CD4-positive, alpha-beta T cell treated with Interleukin-17A for 4 hours (primary cell): ENCODE data around the gene MICOS13.

Experiments
- DNase-seq: peaks from one replicate; pipeline ENCODE4 v3.0.0-alpha.2; 2020; ENCODE audit warnings: mixed read lengths

MICOS13 gene

DNA sequence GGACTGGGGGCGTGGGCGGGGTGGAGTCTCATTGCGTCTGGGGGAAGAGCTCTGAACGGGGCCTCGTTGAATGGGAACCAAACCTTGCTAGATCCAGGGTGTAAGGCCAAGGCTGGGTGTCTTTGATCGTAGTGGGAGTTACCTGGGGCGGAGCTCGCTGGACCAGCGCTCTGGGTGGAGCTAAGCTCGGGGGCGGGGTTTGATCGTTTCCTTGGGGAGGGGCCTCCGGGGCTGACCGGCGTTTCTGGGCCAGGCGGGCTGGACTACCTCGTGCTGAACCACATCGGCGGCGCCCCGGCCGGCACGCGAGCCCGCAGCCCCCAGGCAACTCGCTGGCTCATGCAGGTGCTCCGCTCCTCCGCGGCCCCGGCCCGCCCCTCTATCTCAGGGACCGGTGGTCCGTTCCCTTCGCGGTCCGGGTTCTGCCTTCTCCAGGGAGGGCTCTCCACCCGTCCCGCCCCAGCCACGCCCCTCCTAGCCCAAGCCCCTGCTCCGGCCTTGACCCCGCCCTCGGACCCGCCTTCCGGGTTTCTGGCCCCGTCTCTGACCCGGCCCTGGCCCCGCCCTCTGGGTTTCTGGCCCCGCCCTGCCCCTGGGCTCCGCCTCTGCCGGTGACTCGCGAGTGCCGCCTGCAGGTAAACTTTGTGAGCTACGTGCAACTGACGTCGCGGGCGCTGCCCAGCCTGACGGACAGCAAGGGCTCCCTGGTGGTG, 6.5 kb upstream of the MICOS13 start:
- peak; percentile 99 for DNase-seq

DNA sequence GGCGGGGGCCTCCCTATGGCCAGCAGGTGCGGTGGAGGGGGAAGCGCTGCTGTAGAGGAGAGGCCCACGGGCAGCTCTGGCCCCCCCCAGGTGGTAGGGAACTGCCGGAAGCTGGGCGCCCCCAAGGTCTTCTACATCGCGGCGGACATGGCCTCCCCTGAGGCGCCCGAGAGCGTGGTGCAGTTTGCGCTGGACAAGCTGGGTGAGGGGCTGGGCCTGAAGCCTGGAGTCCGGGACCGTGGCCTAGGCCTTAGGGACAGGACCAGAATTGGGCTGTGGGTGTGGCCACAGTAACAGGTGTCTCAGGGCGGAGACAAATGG, 6.0 kb upstream of the MICOS13 start:
- no peak for DNase-seq

DNA sequence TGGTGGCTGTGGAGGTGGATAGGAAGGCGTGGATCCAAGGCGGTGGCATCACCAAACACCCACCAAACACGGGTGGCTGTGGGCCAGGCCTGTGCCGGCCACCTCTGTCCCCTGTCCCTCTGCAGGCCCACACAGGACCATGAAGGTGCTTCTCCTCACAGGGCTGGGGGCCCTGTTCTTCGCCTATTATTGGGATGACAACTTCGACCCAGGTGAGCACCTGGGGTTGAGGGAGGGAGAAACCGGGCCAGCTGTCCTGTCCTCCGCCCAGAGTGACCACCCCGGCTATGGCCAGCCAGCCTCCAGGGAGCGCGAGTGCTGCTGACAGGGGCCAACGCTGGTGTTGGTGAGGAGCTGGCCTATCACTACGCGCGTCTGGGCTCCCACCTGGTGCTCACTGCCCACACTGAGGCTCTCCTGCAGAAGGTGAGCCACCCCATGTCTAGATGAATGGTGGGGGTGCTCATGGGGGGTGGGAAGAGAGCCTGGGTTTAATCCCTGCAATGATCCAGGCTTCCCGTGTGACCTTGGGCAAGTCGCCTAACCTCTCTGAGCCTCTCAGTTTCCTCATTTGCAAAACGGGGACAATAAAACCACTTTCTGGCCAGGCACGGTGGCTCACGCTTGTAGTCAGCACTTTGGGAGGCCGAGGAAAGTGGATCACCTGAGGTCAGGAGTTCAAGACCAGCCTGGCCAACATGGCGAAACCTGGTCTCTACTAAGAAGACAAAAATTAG, 4.5 kb upstream of the MICOS13 start:
- no peak for DNase-seq

DNA sequence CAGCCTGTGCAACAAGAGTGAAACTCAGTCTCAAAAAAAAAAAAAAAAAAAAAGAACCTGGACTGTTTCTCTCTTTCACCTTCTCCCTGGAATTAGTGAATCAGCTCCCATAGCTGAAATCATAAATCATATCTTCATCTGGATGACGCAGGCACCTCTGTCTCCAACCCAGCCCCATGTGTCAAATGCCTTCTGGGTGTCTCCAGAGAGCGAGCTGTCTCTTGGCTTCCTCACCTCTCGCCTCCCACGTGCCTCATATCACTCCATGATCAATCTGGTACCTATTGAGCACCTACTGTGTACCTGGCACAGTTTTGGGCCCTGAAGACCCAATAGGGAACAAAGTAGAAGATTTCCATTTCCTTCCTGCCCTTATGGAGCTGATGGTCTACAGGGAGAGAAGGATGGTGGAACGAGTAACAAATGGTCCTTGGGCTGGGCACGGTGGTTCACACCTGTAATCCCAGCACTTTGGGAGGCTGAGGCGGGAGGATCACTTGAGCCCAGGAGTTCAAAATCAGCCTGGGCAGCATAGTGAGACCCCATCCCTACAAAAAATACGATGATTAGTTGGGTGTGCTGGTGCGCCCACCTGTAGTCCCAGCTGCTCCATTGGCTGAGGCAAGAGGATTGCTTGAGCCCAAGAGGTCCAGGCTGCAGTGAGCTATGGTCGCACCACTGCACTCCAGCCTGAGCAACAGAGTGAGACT, 3.0 kb upstream of the MICOS13 start:
- DNase-seq, result no peak

DNA sequence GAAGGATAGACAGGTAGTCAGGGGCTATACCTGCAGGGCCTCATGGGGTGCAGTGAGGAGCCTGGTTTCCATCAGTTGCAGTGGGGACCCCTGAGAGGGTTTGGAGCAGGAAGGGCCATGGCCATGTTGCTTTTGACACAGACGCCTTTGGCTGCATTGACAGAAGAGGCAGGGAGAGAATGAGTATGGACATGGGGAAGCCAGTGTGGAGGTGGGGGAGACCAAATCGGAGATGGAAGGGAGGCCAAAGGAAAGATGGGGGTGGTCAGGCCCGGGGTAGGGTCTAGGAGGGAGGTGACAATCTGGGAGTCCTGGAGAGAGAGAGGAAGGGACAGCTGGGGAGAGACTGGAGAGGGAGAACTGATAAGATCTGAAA, 1.8 kb upstream of the MICOS13 start:
- DNase-seq, result no peak

DNA sequence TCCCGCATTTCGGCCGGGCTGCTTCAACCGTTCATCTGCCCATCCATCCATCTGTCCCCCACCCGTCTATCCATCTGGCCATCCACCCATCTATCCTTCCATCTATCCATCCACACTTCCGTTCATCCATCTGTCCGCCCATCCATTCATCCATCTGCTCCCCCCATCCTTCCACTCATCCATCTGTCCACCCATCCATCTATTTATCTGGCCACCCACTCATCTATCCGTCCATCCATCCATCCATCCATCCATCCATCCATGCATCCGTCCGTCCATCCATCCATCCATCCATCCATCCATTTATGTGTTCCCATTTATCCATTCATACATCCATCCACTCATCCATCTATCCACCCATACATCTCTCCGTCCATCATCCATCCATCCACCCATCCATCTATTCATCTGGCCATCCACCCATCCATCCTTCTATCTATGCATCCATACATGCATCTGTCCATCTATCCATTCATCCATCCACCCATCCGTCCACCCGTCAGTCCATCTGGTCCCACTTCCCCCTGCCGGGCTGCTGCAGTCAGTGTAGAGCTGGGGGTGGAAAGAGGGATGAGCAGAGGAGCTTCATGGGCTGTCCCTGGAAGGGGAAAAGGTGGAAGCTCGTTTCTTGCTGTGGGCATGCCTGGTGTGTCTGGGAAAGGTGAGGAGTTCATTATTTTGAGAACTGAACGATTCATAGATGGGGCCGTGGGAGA, 1.2 kb upstream of the MICOS13 start:
- no peak for DNase-seq

DNA sequence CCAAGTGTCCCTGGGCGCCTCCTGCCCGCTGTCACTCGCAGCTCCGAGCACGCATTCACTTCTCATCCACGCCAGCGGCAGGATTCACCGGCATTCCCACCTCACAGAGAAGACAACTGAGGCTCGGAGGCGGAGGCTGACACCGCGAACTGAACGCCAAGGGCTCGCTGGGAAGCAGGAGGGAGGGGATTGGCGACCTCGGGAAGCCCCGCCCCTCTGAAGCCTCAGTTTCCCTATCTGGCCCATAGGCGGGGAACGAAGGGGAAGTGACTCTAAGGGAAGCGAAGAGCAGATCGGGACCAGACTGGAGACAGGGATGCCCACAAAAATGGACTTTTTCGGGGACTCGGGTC, 256 bp downstream of the MICOS13 start:
- DNase-seq, result peak; percentile 31

DNA sequence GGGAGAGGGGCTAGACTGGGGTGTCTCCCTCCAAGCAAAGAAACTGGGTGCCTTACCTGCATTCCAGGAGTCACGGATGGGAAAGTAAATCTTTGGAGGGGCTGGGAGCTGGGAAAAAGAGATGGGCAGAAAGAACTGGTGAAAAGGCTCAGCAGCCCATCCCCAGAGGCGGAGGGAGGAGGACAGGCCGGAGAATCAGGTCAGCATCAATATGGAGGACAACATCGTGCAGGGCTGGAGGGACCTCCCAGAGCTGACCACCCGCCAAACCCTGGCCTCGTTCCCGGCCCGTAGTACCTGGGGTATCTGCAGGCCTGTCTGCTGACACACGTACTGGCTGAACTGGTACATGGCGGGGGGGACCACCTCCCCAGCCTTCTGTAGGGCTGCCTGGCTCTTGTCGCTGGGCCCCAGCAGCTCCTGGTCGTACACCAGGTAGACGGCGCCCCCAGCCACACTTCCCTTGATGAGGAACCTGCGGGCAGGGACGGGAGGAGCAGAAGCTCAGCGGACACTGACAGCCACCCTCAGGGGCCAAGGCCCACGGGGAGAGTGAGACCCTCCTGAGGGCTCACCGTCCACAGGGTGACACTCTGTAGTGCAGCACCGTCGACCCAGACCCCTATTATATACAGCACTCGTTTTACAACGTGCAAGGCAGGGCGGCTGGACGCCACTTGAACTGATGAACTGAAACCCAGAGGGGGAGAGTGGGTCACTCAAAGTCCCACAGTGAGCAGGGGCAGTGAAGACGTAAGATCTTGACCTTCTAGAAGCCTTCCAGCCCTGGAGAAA, 830 bp downstream of the MICOS13 start:
- no peak for DNase-seq

DNA sequence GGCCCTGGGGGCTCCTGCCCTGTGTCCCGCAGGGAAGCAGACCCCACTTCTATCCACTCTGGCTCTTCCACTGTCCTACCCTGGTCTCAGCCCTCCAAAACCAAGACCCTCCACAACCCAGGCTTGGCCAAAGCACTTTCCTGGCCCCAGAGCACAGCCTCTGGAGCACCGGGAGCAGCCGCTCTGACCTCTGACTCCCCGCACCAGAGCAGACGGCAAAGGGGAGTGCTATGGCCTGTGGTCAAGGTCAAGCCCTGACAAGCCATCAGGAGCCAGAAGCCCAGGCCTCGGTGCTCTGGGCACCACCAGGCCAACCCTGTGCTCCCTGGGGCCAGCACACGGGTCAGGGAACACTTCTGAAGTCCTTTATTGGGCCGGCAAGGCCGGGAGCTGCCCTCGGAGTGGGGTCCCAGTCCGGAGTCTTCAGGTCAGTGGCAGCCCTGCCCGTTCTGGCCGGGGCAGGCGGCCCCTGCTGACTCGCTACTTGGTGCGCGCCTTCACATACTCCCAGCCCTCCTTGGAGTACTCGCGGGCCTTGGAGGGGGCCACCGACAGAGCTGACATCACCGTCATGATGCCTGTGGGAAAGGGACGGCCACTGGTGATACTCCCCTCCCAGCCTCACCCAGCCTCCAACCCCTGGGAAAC, 2.1 kb downstream of the MICOS13 start:
- no peak for DNase-seq

DNA sequence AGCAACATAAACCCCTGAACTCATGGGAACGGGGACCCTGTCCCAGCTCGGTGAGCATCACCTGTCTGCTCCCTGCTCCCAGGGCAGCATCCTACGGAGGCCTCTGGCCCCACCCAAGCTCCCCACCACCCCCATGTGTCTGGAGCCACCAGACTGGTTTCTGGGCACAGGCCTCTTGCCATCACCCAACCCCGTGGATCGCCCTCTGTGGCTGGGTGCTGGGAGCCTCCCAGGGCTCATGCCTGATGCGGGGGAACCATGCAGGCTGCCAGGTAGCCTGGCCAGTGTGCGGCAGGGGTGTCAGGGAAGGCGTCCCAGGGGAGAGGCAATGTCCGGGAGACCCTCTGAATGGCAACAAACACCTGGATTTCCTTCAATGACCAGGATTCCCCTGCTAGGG, 2.7 kb downstream of the MICOS13 start:
- DNase-seq, result no peak

DNA sequence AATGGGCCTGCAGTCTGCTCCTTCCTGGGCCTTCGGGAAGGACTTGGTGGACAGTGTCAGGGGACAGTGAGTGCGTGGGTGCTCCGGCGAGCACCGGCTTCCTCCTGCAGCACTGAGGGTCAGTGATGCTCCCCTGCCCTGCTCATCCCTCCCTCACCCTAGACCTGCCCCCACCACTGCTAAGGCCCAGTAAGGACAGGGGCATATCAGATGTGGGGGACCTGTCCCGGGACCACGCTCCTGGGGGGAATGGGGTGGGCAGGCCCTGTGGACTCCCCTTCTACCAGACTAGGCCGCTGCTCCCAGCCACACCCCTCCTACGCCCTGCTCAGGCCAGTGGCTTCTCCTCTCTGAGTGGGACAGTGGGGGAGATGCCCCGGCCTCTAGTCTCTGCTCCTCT, 3.2 kb downstream of the MICOS13 start:
- no peak for DNase-seq

DNA sequence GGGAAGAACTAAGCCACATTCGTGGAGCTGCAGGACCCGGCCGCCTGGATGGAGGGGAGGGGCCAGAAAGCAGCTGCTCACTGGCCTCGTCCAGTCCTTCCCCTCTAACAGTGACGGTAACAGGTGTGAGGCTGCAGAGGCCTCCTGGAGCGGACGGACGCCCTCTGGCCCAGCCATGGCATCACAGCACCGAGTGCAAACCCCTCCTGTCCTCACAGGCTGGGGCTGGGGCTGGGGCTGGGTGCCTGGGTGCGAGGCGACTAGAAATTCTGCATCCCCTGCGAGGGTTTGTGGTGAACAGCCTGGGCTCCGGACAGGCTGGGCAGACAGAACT, 3.6 kb downstream of the MICOS13 start:
- no peak for DNase-seq

DNA sequence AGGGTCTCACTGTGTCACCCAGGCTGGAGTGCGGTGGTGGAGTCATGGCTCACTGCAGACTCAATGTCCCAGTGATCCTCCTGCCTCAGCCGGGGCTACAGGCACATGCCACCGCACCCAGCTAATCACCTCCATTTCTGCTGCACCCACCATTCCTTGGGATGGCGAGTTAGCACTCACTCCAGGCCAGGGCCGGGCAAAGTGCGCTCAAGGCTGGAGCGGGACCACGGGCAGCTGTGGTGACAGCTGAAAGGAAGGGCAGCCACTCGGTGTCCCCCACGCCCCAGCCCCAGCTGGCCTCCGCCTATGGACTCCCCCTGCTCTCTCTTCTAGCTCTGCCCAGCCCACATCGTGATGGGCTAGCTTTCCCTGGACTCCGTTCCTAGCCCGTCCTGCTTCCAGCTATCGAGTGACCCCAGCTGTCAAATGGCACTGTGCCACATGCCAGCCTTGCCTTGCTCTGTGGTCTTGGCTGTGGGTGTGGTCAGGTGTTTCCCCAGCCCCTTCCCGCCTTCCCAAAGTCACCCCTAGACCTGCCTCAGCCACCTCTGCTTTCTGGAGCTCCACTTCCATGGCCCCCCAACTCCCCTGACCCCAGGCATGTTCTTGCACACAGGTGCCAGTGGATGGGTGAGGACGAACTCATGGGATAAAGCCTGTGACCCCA, 4.1 kb downstream of the MICOS13 start:
- DNase-seq, result no peak

DNA sequence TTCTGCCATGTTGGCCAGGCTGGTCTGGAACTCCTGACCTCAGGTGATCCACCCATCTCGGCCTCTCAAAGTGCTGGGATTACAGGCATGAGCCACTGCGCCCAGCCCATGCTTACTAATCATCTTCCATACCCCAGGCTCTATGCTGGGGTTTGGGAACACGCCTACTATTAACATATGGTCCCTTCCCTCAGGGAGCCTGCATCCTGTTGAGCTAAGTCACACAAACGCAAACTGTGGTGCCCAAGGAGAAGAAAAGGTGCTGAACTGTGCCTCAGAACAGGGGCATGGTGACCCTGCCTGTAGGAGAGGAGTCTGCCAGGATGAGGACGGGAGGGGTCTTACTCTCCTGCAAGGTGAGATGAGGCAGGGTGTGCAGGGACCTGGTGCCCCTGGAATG, 5.6 kb downstream of the MICOS13 start:
- DNase-seq, result no peak

DNA sequence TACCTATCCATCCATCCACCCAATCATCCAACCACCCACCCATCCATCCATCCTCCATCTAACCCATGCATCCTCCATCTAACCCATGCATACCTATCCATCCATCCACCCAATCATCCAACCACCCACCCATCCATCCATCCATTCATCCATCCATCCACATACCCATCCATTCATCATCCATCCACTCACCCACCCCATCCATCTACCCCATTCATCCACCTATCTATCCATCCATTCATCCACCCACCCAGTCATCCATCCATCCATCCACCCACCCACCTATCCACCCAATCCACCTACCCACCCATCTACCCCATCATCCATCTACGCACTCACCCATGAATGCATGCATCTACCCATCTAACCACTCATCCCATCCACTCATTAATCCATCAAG, 6.6 kb downstream of the MICOS13 start:
- no peak for DNase-seq

DNA sequence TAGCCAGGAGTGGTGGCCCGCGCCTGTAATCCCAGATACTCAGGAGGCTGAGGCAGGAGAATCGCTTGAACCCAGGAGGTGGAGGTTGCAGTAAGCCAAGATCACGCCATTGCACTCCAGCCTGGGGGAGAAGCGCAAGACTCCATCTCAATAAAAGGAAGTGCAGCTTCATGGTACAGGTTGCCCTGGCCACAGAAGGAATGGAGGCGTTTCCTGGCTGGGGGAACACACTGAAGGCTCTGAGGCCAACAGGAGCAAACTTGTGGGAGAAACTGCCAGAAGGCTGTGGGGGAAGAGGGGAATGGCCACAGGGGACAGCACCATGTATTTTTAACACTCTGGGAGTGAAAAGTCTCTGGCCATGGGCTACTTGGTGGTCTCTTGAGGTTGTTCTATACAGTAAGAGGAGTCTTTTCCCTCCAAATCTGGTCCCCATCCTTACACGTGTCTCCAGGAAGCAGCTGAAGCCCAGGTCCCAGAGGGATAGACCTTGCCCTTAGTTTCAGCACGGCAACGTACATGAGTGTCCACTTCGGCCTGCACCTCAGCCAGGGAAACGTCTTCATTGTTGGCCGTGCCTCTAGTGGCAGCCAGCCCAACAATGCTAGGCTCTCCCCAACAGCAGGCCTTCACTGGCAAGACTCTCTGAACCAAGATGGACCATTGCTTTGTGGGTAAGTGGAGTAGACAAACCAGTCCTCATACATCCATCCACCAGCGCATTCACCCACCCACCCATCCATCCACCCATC, 7.4 kb downstream of the MICOS13 start:
- no peak for DNase-seq

DNA sequence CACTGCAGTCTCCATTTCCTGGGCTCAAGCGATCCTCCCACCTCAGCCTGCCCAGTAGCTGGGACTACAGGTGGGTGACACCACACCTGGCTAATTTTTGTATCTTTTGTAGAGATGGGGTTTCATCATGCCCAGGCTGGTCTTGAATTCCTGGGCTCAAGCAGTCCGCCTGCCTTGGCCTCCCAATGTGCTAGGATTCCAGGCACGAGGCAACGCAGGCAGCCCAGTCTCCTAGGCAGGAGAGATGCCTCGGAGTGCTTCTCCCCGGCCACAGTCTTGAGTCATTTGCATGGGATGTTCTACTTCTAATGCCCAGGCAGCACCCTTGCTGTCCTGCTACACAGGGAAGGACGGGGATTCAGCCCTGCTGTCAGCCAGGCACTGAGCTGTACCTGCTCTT, 8.7 kb downstream of the MICOS13 start:
- no peak for DNase-seq

DNA sequence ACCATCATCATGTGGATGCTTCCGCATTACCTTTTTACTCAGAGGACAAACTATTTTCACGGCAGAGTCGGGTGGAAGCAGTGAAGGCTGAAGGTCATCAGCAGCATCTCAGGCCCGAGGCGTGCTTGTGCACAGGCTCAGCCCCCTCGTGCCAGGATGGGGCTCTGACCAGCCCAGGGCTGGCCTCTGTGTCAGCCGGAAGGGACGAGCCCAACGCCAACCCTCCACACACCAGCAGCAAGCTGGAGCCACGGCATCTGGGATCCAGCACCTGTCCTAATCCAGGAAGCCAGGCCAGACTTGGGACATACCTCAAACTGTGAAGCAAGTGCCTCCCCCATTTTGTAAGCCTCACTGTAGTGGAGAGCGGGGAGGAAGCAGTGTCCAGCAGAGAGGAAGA, 11.1 kb downstream of the MICOS13 start:
- DNase-seq, result no peak

DNA sequence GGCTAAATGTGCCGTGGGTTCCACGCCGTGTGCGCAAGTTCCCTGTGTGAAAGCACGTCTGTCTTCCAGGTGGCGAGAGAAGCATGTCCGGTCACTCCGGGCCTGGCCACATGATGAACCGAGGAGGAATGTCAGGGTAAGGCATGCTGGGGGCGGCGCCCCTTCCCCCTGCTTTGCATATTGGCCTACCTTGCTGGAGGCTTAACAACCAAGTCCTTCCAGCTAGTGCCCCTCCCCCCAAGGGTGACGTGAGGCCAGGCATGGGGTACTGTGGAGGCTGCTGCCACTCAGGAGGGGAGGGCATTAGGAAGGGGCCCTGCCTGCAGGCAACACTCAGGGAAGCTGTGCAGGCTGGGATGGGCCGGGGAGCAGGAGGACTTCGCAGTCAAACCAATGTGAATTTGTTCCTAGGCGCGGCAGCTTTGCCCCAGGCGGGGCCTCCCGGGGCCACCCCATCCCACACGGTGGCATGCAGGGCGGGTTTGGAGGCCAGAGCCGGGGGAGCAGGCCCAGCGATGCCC, 12.5 kb downstream of the MICOS13 start:
- no peak for DNase-seq

DNA sequence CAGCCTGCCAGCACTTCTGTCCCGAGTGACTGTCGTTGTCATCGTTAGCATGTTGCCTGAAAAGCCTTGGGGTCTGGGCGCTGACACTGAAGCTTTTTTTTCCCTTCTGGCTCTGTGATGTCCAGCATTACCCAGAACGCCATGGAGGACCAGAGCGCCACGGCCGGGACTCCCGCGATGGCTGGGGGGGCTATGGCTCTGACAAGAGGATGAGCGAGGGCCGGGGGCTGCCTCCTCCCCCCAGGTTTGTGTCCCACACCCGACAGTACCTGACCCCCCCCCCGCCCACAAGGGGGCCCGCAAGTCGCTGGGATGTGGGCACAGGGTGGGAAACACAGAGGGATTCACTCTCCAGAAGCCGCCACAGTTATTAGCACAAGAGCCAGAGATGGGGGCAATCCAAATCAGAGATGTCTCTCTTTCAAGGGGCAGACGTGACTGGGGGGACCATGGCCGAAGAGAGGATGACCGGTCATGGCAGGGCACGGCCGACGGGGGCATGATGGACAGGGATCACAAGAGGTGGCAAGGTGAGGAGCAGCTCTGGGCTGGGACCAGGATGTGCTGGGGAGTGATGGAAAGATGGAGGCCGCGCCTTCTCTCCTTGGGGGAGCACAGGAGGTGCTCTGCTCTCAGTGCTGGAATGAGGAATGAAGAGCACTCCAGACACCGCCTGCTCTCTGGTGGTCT, 13.2 kb downstream of the MICOS13 start:
- no peak for DNase-seq
